Activated T-cell treated with anti-CD3 and anti-CD28 coated beads, Interleukin-2, amount 50 U/mL, for 48 hours (primary cell): Measurements from ENCODE around the gene GAK.
"Not testable (repeated sequence)": the region's sequence is repeated elsewhere in the genome, so short reads cannot be mapped to it uniquely, and the experiment has no call there.

Experiments used
- DNase-seq, 2 experiments: peaks; one replicate each; pipeline ENCODE4 v3.0.0-alpha.2; 2020

Gene GAK

DNA sequence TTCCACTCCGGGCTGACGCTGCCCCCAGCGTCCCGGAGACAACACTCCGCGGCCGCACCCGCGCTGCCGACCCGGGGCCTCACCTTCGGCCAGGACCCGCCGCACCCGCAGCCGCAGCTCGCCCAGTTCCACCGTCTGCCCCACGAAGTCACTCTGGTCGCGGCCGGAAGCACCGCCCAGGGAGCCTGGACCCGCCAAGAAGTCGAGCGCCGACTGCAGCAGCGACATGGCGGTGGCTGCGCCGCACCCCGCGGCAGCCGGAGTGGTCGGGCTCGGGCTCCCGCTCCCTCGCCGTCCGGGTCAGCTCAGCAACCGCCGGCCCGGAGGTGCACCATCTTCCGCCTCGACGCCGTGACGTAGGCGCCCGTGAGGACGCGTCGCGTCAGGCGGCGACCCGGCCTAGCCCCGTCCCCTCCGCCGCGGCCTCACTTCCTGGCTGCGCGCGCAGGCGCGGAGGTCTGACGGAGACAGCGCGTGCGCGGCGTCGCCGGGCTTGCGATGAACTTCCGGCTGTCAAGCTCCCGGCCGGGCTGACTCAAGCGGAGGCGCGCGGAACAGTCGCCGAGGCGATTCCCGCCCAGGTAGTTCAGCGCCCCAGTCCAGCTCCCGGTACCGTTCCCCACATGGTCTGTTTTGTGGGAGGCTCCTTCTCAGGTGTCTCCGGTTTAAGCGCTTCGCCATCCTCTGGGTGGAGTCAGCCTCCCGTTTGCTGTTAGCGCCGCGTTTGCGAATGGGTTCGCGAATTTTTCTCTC, at the start of gene GAK, which contains the start of gene TMEM175:
TSS of gene GAK (minus strand) at position 357 of the 753 bp plus-strand sequence. CDS start at position 228, 129 bp downstream.
TSS of gene TMEM175 (plus strand) at position 501 of the 753 bp plus-strand sequence. CDS start 15,280 bp downstream, outside the sequence.
- DNase-seq = peak; percentile 96 to 98

DNA sequence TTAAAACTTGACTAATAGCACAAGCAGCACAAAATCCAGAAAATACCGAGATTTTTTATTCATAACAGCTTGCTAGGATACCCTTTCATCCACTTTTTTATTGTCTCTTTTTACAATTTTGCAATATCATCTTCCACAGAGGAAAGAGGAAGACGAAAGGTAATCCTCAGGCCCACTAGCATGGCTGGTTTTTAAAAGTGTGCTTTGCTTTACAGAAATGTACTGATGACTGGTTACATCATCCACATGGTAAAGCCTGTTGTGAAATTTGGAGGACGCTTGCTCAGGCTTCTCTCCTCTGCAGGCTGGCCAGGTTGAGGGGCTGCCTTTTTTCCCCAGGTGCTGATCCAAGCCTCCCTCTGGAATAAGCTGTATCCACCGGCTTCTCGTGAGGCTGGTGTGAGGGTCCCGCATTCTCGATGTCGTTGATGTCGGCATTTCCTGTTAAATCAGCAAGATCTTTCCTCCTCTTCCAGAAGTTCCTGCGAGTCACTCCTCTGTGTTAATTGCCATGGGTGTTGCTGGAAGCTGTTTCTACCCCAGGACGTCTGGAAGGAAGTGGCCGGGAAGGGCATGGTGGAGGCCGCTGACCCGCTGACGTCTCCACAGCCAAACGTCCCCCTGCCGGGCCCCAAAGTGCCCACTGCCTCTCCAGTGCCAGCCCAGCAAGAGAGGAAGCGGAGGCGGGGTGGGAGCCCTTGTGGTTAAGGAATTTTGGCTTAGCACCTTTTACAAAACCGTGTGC, 47.0 kb upstream of the GAK start:
- DNase-seq = no peak

DNA sequence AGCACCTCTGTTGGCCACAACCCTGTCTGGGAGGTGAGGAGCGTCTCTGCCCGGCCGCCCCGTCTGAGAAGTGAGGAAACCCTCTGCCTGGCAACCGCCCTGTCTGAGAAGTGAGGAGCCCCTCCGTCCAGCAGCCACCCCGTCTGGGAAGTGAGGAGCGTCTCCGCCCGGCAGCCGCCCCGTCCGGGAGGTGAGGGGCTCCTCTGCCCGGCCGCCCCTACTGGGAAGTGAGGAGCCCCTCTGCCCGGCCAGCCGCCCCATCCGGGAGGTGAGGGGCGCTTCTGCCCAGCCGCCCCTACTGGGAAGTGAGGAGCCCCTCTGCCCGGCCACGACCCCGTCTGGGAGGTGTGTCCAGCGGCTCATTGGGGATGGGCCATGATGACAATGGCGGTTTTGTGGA, 43.9 kb upstream of the GAK start:
- not testable (repeated sequence) for DNase-seq

DNA sequence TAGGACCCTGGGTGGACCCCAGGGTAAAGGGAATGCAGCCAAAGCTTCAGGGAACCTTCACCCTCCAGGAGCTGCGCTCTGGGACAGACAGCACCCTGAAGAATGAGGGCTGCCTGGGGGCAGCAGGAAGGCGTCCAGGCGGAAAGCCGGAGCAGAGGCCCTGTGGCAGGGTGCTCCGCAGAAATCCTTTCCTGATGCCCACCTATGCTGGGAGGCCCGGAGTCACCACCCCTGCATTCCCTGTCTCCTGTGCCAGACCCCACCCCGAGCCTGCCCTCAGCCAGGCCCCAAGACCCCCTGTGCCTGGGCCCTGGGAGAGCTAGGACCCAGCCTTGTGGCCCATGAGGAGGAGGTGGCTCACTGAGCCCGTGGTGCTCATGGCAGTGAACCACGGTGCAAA, 42.6 kb upstream of the GAK start:
- DNase-seq = no peak

DNA sequence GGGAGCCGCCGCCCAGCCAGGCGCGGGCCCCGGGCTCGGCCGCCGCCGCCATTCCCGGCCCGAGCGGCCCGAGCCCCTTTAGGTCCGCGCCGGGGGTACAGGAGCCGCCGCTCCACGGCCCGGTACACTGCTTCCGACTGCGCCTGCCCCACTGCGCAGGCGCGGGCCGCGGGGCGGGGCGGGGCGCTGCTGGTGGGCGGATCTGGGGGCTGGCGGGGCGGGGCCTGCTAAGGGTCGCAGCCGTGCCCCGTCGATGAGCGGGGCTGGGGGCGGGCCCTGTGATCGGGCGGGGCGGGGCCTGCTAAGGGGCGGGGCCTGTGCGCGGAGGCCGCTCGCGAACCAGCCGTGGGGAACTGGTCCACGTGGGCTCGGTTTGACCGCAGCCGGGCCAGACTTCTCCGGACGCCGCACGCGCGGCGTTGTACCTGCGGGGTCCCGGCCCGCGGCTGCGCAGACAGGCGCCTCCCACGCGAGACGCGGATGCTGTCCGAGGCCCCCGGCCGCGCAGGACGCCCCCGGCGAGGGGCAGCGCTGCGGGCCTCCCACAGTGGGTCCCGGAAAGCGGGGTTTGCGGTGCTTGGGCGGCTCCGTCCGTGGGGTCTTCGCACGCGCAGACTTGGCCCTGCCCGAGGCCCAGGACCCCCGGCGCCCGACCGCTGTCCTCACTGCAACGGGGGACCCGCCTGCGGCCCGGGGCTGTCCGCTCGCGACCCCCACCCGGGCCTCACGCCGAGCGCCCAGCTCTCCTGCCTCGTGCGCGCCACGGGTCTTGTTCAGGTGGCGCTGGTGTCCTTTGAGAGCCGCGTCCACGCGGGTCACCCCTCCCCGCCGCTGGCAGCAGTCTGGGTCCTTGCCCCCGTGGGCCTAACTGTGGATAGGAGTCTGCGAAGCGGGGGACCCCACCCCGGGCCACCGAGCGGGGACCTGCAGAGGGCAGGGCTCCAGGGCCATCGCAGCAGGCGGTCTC, 41.6 kb upstream of the GAK start, which contains the start of gene DGKQ:
TSS of gene DGKQ (minus strand) at position 139 of the 967 bp plus-strand sequence. CDS start at position 52, 87 bp downstream.
- peak; percentile 93 for DNase-seq

DNA sequence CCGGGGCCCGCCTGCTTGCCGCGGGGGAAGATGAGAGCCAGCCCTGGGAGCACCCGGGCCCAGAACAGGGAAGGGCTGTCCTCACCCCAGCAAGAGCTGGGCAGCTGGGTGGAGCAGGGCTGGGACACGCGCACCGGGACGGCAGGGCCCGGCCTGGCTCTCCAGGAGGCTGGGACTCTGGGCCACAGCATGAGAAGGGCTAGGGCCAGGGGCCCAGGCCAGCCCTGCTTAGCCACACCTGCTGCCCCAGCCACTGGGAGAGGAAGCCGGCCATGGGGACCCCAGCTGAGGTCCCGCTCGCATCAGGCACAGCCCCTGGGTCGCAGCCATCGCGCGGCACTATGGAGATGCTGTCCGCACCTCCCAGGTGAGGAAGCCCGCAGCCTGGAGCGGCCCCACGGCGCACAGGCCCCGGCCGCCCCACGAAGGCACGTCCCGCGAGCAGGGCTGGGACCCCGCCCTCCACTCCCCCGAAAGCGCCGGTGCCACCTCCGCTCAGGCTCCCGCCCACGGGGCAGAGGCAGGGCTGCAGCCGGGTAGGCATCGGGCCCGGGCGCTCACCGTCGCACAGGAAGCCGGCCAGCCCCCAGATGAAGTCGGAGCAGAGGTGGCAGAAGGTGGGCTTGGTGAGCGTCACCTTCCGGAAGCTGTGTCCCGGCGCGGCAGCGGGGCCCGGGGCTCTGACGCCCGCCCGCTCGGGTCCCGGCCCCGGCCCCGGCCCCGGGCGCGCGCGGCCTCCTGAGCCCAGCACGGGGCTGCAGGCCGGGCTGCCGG, 40.7 kb upstream of the GAK start:
- DNase-seq = peak; percentile 62 to 70

DNA sequence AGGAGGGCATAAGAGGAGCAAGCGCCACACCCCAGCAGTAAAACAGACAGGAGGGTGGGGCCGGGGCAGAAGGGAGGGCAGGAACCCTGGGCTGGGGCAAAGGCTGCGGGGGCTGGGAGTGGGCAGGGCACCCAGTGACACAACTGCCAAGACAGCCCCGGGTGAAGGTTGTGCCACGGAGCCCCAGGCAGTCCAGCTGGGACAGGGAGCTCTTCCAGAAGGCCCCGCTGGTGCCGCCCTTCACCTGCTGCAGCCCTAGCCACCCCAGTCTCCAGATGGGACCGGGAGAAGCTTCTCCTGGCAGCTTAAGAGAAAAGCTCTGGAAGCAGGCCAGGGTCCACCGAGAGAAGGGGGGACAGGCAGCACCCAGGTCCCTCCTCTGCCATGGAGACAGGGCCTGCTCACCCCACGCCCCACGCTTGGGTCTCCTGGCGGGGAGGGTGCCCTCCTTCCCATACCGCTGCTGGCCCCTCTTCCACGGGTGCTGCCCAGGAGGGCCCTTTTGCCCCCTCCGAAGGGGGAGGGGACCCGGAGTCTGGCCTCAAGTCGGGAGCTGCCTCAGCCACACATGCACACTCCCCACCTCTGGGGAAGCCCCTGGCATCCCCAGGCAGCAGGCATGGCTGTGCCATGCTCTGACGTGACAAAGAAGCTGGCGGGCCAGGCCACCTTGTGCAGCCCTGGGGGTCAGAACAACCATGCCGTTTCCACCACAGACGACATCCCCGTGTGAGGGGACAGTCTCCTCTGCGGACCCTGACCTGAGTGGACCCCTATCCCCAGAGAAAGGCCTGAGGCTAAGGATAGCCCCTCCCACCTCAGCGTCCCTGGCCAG, 39.8 kb upstream of the GAK start:
- no peak for DNase-seq

DNA sequence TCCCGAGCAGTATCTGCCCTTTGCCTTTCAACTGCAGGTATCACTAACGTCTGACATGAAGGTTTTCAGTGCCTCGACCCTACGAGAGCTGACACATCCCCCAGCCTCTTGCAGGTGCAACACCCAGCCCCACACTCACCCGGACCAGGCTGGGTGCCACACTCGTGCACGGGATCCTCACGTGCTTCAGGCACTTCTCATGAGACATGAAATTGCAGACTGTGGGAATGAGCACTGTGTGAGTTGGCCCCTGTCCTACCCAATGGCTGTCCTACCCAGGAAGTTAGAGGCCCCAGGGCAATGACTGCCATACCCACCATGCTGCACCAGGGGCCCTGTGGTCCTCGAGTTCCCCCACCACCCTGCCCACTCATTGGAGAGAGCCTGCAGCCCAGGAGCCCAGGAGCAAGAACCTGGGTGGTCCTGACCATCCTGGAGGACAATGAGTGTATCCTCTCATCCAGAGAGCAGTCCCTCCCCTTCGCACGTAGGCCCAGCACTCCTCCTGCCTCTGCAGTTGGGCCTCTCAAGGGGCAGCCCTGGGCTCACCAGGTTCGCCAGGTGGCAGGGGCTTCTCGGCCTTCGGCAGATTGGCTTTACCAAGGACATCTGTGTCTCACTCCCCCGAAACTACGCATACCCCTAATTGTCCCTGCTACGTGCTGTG, 38.9 kb upstream of the GAK start:
- no peak for DNase-seq

DNA sequence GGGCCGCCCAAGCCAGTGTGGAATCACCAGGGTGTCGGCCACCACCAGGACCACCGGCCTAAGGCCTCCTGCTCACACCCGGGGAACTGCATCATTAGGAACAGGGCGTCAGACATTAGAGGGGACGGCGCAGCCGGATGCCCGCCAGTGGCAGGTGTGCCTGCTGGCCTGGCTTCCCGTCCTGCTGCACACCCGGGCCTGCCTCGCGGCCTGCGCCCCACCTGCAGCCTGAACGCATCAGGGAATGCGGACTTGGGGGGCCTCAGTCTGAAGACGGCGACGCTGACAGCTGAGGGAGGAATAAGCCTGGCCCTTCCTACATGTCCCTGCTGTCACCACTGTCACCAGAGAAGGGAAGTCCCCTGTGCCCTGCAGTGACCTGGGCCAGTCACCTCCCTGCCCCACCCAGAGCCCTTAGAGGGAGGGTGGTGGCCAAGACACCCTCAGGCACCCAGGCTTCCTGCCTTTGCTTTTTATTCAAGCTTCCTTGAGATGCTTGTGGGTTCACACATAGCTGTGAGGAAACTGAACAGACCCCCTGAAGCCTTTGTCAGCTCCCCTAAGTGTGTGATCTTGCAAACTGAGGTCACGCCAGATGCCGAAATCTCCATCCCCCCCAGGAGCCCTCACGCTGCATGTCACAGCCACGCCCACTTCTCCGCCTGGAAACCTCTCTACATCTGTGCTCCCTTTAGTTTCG, 38.1 kb upstream of the GAK start:
- peak in 1 of 2 experiments; percentile 25 for DNase-seq

DNA sequence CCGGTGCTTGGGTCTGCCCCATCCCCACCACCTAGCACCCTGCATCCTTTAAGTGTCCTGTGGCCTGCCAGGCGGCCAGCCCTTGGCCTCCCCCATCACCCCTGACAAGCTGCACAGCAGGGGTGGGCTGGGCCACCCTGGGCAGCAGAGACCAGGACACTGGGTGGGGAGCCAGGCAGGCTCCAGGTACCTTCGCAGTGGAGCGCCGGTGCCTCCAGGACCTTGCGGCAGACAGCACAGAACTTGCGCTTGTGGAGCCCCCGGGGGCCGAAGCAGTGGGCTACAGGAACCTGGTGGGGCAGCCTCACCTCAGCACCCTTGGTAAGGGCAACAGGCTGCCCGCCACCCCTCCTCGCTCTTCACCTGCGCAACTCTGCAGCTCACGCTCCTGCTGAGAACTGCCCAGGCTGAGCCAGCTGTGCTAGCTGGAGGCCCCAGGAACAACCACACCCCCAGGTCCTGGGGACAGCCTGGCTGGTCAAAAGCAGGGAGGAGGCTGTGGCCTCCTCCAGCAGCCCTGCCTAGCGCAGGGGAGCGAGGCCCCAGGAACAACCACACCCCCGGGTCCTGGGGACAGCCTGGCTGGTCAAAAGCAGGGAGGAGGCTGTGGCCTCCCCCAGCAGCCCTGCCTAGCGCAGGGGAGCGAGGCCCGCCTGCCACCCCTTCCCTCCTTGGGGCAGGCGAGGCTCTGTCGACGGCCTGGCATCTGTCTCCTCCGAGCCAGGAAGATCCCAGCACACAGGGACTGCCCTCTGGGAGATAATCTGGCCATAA, 36.7 kb upstream of the GAK start:
- DNase-seq = no peak

DNA sequence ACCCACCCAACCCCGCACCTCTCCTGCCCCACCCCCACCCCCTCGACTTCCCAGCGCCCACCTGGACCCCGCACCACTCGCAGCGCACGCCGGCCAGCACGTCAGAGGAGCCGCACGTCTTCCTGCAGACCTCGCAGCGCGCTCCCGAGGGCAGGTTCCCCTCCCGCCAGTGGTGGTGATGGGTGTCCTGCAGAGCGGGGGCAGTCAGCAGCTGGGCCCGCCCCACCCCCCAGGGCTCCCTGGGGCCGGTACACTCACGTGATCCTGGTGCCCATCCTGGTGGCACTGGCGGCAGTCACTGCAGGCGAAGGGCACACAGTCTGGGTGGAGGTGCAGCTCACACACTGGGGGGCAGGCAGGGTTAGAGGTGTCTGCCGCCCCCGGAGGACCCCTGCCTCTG, 36.1 kb upstream of the GAK start:
- no peak for DNase-seq

DNA sequence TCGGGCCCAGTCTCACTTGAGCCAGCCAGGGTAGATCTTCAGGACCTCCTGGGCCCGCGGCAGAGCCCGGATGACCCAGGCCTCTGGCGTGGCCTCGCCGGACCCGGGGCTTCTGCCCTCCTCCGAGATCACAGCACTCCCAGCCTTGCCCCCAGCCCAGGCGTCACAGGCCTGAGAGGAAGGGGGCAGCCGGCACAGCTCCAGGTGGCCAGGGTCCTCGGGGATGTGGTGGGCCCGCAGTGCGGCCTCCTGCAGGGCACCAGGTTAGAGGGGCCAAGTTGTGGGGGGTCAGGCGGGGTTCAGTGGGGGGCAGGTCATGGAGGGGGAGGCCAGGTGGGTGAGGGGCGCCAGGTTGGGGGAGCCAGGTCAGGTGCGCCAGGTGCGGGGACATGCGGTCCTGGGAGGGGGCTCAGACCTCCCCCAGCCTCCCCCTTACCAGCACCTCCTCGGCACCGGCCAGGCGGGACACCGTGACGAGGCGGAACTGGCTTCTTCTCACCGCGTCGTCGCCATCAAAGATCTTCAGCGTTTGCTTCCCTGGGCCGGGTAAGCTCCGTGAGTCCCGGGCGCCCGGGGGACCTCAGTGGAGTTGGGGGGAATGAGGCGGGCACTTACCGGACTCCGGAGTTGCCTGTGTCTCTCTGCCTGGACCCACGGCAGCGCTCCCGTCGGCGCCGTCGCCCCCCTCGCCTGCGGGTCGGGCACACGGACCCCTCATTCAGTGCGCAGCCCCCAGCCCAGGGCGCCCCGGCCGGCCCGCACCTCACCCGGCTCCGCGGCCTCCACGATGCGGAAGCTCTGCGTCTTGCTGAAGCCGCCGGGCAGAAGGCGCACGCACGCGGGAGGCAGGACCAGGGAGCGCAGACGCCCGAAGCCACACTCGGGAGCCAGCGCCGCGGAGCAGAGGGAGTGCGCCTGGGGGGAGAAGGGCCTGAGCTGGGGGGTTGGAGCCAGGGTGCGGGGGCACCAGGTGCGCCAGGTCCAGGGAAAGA, 35.3 kb upstream of the GAK start:
- DNase-seq = no peak

DNA sequence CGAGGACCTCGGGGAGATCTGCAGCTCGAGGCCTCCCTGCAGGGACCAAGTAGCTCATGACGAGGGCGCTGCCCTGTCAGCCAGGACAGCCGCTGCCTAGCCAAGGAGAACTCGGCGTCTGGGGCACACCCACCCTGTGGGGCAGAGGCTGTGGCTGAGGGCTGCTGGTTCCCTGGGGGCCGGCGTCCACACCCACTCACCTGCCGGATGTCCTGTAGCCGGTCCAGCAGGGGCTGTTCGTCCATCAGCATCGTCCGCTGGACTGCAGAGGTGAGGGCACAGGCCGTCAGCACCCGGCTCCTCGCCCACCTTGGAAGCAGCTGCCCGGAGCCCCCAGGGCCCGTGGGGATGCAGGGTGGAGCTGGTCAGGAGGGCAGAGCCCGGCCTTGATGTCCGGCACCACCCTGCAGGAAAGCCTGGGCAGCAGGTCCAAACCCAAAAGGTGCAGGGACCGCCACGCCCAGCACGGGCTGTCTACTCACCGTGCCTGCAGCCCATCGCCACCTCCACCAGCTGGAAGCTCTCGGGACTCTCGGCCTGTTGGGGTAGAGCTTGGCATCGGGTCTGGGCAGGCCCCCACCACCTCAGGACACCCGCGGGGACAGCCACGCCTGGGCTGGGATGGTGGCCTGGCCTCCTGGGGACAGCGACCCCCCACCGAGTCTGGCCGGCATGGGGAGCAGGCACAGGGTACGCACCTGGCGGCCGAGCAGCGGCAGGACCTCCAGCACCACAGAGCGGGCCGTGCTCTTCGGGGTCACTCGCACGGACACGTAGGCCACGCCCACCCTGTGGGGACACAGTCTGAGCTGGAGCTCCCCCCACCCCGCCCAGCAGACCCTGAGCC, 34.4 kb upstream of the GAK start:
- no peak for DNase-seq

DNA sequence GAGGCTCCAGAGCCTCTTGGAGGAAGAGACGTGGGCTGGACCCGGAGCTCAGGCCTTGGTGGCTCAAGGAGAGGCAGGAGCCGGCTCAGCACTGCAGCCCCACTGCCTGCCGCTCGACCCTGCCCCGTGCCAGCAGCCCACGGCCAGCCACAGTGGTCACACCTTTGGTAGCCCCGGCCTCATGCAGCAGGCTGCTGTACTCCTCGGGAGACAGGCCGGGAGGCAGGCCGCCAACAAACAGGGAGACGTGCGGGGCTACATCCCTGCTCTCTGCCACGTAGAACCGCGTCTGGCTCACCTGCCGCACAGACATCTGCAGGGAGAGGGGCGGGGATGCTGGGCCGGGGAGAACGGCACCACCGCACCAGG, 33.6 kb upstream of the GAK start:
- DNase-seq = no peak

DNA sequence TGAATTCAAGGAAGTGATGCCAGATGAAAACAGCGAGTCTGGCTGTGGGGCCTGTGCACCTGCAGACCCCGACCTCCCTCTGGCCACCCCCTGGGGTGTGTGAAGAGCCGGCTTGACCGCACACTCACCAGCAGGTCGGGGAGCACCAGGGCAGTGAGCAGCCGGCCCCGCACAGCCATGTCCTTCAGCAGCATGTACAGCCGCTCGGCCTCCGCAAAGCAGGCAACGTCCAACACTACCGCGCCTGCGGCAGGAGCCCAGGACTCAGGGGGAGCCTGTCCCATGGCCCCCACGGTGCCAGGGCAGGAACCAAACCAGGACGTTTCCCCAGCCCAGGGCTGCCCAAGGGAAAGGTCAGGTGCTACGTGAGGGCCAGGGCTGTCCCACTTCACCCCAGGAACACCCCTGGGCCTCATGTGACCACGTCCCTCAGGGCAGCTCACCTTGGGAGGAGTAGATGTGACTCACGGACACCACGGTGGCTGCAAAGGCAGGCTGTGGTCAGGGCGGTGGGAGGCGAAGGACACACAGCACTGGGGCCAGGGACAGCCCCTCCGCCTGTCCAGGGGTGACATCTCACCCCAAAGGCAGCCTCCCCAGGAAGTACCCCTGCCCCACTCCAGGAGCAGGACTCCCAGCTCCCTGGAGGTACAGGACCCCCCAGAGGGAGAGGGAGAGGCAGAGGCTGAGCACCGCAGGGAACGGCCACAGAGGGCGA, 33.1 kb upstream of the GAK start:
- DNase-seq = no peak
